Eye (tissue), 1 donor: Measurements from ENCODE around the gene GPR55.

Source experiments
- DNase-seq: peaks from one replicate; pipeline ENCODE4 v3.0.0-alpha.2; 2015

Gene GPR55

GRCh38 chr2:230865766-230866755 is 59.0 kb downstream of the GPR55 start:
- DNase-seq: peak; percentile 77

GRCh38 chr2:230865307-230865765 is 59.7 kb downstream of the GPR55 start:
- DNase-seq: peak; percentile 87

GRCh38 chr2:230864605-230865306 is 60.3 kb downstream of the GPR55 start, which contains the start of gene ITM2C:
TSS of gene ITM2C (plus strand) at chr2:230864942. CDS start at chr2:230865026, 84 bp downstream.
- DNase-seq: peak; percentile 93

GRCh38 chr2:230864122-230864604 is 60.9 kb downstream of the GPR55 start:
- DNase-seq: no peak

GRCh38 chr2:230863442-230864121 is 61.5 kb downstream of the GPR55 start:
- peak; percentile 19 for DNase-seq

GRCh38 chr2:230863031-230863430 is 62.0 kb downstream of the GPR55 start:
- no peak for DNase-seq

GRCh38 chr2:230862292-230862691 is 62.8 kb downstream of the GPR55 start:
- DNase-seq: no peak

GRCh38 chr2:230861552-230862255 is 63.3 kb downstream of the GPR55 start:
- no peak for DNase-seq
